Muscle of arm (tissue), 14 donors: ENCODE measurements around the gene CNOT2. TPM values are rescaled to one million over a fixed set of nuclear protein-coding genes. Genes with fewer than 3 reads are reported as not detected.
A peak's percentile ranks its signal among the peaks of the same experiment; 100 is the strongest.

ENCODE experiments used
- DNase-seq: peaks from one replicate; pipeline ENCODE4 v3.0.0-alpha.2; 2013
- long read RNA-seq, 11 donors: transcript quantifications; one replicate each; lab custom pipeline, GENCODE V29; 2026
- polyA plus RNA-seq, 12 donors: library from polyadenylated mRNA; unstranded; fragments of 120-200 nt; gene quantifications; one replicate each; pipeline ENCODE4 v1.2.1, GENCODE V29; 2013; ENCODE audit not compliant: insufficient read length in 12 of 12

Gene CNOT2
- 100 to 1,000 TPM in 3 of 12 donors, 10 to 100 TPM in 9; 59.0 to 417 (median 84.6) TPM for polyA plus RNA-seq
- long read RNA-seq, donor 1, full-length matches to known transcripts = 16 of 23 reads
- long read RNA-seq, donor 1, partial matches to known transcripts = 7 of 23 reads
- long read RNA-seq, donor 1, other reads (novel, unspliced or antisense) = 0 of 23 reads
- long read RNA-seq, donor 2, transcript CNOT2-201 (16 exons, 3,282 nt) = major isoform, 9 of 25 reads
- long read RNA-seq, donor 2, partial matches to known transcripts = 11 of 25 reads
- long read RNA-seq, donor 2, other reads (novel, unspliced or antisense) = 0 of 25 reads
- long read RNA-seq, donor 3, transcript CNOT2-201 (16 exons, 3,282 nt) = major isoform, 7 of 12 reads
- long read RNA-seq, donor 3, partial matches to known transcripts = 0 of 12 reads
- long read RNA-seq, donor 3, other reads (novel, unspliced or antisense) = 0 of 12 reads
- long read RNA-seq, donor 4, full-length matches to known transcripts = 7 of 7 reads
- long read RNA-seq, donor 4, partial matches to known transcripts = 0 of 7 reads
- long read RNA-seq, donor 4, other reads (novel, unspliced or antisense) = 0 of 7 reads
- long read RNA-seq, donor 5 = 0 reads
- long read RNA-seq, donor 6, transcript CNOT2-201 (16 exons, 3,282 nt) = major isoform, 5 of 16 reads
- long read RNA-seq, donor 6, partial matches to known transcripts = 0 of 16 reads
- long read RNA-seq, donor 6, other reads (novel, unspliced or antisense) = 8 of 16 reads
- long read RNA-seq, donor 7, partial matches to known transcripts = 0 of 3 reads
- long read RNA-seq, donor 7, other reads (novel, unspliced or antisense) = 0 of 3 reads
- long read RNA-seq, donor 8, transcript CNOT2-201 (16 exons, 3,282 nt) = major isoform, 13 of 17 reads
- long read RNA-seq, donor 8, partial matches to known transcripts = 0 of 17 reads
- long read RNA-seq, donor 8, other reads (novel, unspliced or antisense) = 0 of 17 reads
- long read RNA-seq, donor 9, partial matches to known transcripts = 0 of 10 reads
- long read RNA-seq, donor 9, other reads (novel, unspliced or antisense) = 0 of 10 reads
- long read RNA-seq, donor 10, transcript CNOT2-201 (16 exons, 3,282 nt) = major isoform, 11 of 18 reads
- long read RNA-seq, donor 10, partial matches to known transcripts = 0 of 18 reads
- long read RNA-seq, donor 10, other reads (novel, unspliced or antisense) = 0 of 18 reads
- long read RNA-seq, donor 11, transcript CNOT2-201 (16 exons, 3,282 nt) = major isoform, 13 of 24 reads
- long read RNA-seq, donor 11, partial matches to known transcripts = 6 of 24 reads
- long read RNA-seq, donor 11, other reads (novel, unspliced or antisense) = 0 of 24 reads

- DNase-seq = peak; percentile 93
Observed at GRCh38 chr12:70242695-70243509, at the start of gene CNOT2. Gene CNOT2 (plus strand): TSS chr12:70243433. CDS start chr12:70278227, 34,794 bp downstream.

GRCh38 chr12:70194076-70194475 is 49.2 kb upstream of the CNOT2 start:
- no peak for DNase-seq

- DNase-seq = peak; percentile 54
Observed at GRCh38 chr12:70196811-70197281, 46.4 kb upstream of the CNOT2 start.

GRCh38 chr12:70197345-70197744 is 45.9 kb upstream of the CNOT2 start:
- peak; percentile 5 for DNase-seq

GRCh38 chr12:70213707-70214106 is 29.5 kb upstream of the CNOT2 start:
- DNase-seq = no peak

GRCh38 chr12:70214972-70215617 is 28.1 kb upstream of the CNOT2 start:
- DNase-seq = no peak

GRCh38 chr12:70217416-70217815 is 25.8 kb upstream of the CNOT2 start:
- DNase-seq = no peak

GRCh38 chr12:70221626-70222025 is 21.6 kb upstream of the CNOT2 start:
- no peak for DNase-seq

GRCh38 chr12:70227911-70228310 is 15.3 kb upstream of the CNOT2 start:
- DNase-seq = no peak

- DNase-seq = no peak
Observed at GRCh38 chr12:70230934-70231606, 12.2 kb upstream of the CNOT2 start.

- no peak for DNase-seq
Observed at GRCh38 chr12:70236990-70237389, 6.2 kb upstream of the CNOT2 start.

GRCh38 chr12:70240673-70241072 is 2.6 kb upstream of the CNOT2 start:
- no peak for DNase-seq

GRCh38 chr12:70241845-70242244 is 1.4 kb upstream of the CNOT2 start:
- DNase-seq = no peak

- DNase-seq = peak; percentile 71
Observed at GRCh38 chr12:70243510-70244371, 508 bp downstream of the CNOT2 start.

- no peak for DNase-seq
Observed at GRCh38 chr12:70244409-70244808, 1.2 kb downstream of the CNOT2 start.

GRCh38 chr12:70245458-70245857 is 2.2 kb downstream of the CNOT2 start:
- DNase-seq = no peak

- no peak for DNase-seq
Observed at GRCh38 chr12:70246580-70246979, 3.3 kb downstream of the CNOT2 start.

GRCh38 chr12:70247653-70248199 is 4.5 kb downstream of the CNOT2 start:
- DNase-seq = no peak
